ENCODE measurements around the gene CSPG4.

The CSPG4 gene

GRCh38 chr15:75675579-75676404 is 36.9 kb downstream of the CSPG4 start:
- ATAC-seq = no peak
- TF ChIP-seq ISL1 (CRISPR knock-in tag; IDR thresholded peaks at IDR 0.05) (no peak), ARNTL (CRISPR knock-in tag; IDR thresholded peaks at IDR 0.05; ENCODE audit: borderline replicate concordance, low read depth) (no peak), ESRRG (CRISPR knock-in tag; IDR thresholded peaks at IDR 0.05) (no peak), CSDC2 (CRISPR knock-in tag; IDR thresholded peaks at IDR 0.05) (no peak), BACH2 (CRISPR knock-in tag; IDR thresholded peaks at IDR 0.05; ENCODE audit: borderline replicate concordance) (no peak), POU6F1 (CRISPR knock-in tag; IDR thresholded peaks at IDR 0.05; ENCODE audit: borderline replicate concordance, low read depth) (no peak), ZNF8 (CRISPR knock-in tag; IDR thresholded peaks at IDR 0.05) (no peak), TCF4 (CRISPR knock-in tag; IDR thresholded peaks at IDR 0.05; ENCODE audit: borderline replicate concordance) (no peak), ZFP3 (CRISPR knock-in tag; IDR thresholded peaks at IDR 0.05) (no peak)

- ATAC-seq = no peak
- TF ChIP-seq TSHZ2 (CRISPR knock-in tag; IDR thresholded peaks at IDR 0.05) (no peak), CREB5 (CRISPR knock-in tag; IDR thresholded peaks at IDR 0.05; ENCODE audit: low read depth) (no peak), ZFP30 (CRISPR knock-in tag; IDR thresholded peaks at IDR 0.05) (no peak), PPARA (CRISPR knock-in tag; IDR thresholded peaks at IDR 0.05; ENCODE audit: borderline replicate concordance) (no peak), ZNF565 (CRISPR knock-in tag; conservative IDR thresholded peaks at IDR 0.05; ENCODE audit: low read depth) (no peak), TOX (CRISPR knock-in tag; IDR thresholded peaks at IDR 0.05; ENCODE audit: borderline replicate concordance) (no peak), ESRRG (CRISPR knock-in tag; IDR thresholded peaks at IDR 0.05) (no peak), CSRNP3 (CRISPR knock-in tag; IDR thresholded peaks at IDR 0.05) (no peak)
Observed at GRCh38 chr15:75674366-75674765, 38.3 kb downstream of the CSPG4 start.

GRCh38 chr15:75673426-75674235 is 39.0 kb downstream of the CSPG4 start:
- no peak for TF ChIP-seq PATZ1 (CRISPR knock-in tag; IDR thresholded peaks at IDR 0.05; ENCODE audit: borderline replicate concordance)
- no peak for TF ChIP-seq TCF4 (CRISPR knock-in tag; IDR thresholded peaks at IDR 0.05; ENCODE audit: borderline replicate concordance)
- no peak for TF ChIP-seq ARNTL (CRISPR knock-in tag; IDR thresholded peaks at IDR 0.05; ENCODE audit: borderline replicate concordance, low read depth)
- TF ChIP-seq ZC3H10 (CRISPR knock-in tag; IDR thresholded peaks at IDR 0.05) = no peak
- no peak for TF ChIP-seq ZNF565 (CRISPR knock-in tag; conservative IDR thresholded peaks at IDR 0.05; ENCODE audit: low read depth)
- TF ChIP-seq POU6F1 (CRISPR knock-in tag; IDR thresholded peaks at IDR 0.05; ENCODE audit: borderline replicate concordance, low read depth) = no peak
- no peak for TF ChIP-seq BACH2 (CRISPR knock-in tag; IDR thresholded peaks at IDR 0.05; ENCODE audit: borderline replicate concordance)
- TF ChIP-seq ZFP3 (CRISPR knock-in tag; IDR thresholded peaks at IDR 0.05) = no peak
- TF ChIP-seq TSHZ2 (CRISPR knock-in tag; IDR thresholded peaks at IDR 0.05) = no peak
- TF ChIP-seq ESRRG (CRISPR knock-in tag; IDR thresholded peaks at IDR 0.05) = no peak
- no peak for TF ChIP-seq ISL1 (CRISPR knock-in tag; IDR thresholded peaks at IDR 0.05)
- TF ChIP-seq ZNF8 (CRISPR knock-in tag; IDR thresholded peaks at IDR 0.05) = no peak
- no peak for TF ChIP-seq ZFP30 (CRISPR knock-in tag; IDR thresholded peaks at IDR 0.05)

More at GRCh38 chr15:75673426-75674235, 39.0 kb downstream of the CSPG4 start:
- peak; percentile 37 for ATAC-seq
